Measurements from ENCODE around the gene CAD. TPM values are rescaled to one million over a fixed set of nuclear protein-coding genes. Genes with fewer than 3 reads are reported as not detected.

Gene CAD
- total RNA-seq, 1 experiment from 2014 or later: 41.5 TPM

DNA sequence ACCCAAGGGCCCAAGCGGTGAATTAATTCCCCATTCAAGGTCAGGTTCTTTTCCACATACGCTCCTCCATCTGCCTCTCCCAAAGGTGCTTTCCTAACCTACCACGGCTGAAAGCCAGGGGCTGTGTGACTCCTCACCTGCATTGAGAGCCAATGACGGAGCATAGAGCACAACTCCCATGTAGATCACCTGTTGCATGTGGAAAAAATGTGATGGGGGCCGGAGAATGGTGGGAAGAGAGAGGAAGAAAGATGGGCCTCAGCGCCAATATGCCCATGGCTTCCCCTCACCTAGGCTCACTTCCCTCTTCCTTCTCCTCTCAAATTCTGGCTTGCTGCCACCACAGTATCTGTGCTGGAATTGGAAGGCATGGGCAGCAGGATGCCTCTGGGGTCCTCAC lies 10.8 kb upstream of the CAD start:
- no peaks in the 10 kb centered on the region for H4K20me1 ChIP-seq (ENCODE audit: insufficient read depth)
- peaks cover 21% of the 10 kb centered on the region; the same call in 1 of the 2 replicates for H3K4me1 ChIP-seq (replicated peaks; ENCODE audit: insufficient read depth)
- H3K36me3 ChIP-seq (ENCODE audit: low read depth): peaks cover 22% of the 10 kb centered on the region; the same call in 1 of the 2 replicates
- ChIA-PET CTCF (no interaction called here), POLR2A (ENCODE audit: unreplicated experiment) (no interaction called here)
- TF ChIP-seq, protein P1, sequence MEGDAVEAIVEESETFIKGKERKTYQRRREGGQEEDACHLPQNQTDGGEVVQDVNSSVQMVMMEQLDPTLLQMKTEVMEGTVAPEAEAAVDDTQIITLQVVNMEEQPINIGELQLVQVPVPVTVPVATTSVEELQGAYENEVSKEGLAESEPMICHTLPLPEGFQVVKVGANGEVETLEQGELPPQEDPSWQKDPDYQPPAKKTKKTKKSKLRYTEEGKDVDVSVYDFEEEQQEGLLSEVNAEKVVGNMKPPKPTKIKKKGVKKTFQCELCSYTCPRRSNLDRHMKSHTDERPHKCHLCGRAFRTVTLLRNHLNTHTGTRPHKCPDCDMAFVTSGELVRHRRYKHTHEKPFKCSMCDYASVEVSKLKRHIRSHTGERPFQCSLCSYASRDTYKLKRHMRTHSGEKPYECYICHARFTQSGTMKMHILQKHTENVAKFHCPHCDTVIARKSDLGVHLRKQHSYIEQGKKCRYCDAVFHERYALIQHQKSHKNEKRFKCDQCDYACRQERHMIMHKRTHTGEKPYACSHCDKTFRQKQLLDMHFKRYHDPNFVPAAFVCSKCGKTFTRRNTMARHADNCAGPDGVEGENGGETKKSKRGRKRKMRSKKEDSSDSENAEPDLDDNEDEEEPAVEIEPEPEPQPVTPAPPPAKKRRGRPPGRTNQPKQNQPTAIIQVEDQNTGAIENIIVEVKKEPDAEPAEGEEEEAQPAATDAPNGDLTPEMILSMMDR (conservative IDR thresholded peaks at IDR 0.05): no peak
- TF ChIP-seq EZH2 (IDR thresholded peaks at IDR 0.05; ENCODE audit: low read depth): no peak
- peaks cover 8% of the 10 kb centered on the region; the same call in 1 of the 2 replicates for H3K79me2 ChIP-seq (ENCODE audit: low read depth)
- no peaks in the 10 kb centered on the region for H3K27me3 ChIP-seq (ENCODE audit: insufficient read depth, low read depth)
- no peak overlapping the region for H2AFZ ChIP-seq
- H3F3A ChIP-seq (ENCODE audit: insufficient read depth, low read depth): peaks cover 18% of the 10 kb centered on the region; the same call in 1 of the 2 replicates
- BruUV-seq (replicated peaks): no TSS peak
- no peak overlapping the region for H3K27ac ChIP-seq
- H3K9me3 ChIP-seq (ENCODE audit: insufficient read depth, low read depth): no peaks in the 10 kb centered on the region
- DNase-seq: no peak
- no peaks in the 10 kb centered on the region for H3K9me2 ChIP-seq (ENCODE audit: insufficient read depth)
- no peak overlapping the region for H3K4me3 ChIP-seq
- intact Hi-C loops (cut with micrococcal nuclease; ENCODE audit: unreplicated experiment): no loop called here
- H3K4me2 ChIP-seq: no peak overlapping the region

DNA sequence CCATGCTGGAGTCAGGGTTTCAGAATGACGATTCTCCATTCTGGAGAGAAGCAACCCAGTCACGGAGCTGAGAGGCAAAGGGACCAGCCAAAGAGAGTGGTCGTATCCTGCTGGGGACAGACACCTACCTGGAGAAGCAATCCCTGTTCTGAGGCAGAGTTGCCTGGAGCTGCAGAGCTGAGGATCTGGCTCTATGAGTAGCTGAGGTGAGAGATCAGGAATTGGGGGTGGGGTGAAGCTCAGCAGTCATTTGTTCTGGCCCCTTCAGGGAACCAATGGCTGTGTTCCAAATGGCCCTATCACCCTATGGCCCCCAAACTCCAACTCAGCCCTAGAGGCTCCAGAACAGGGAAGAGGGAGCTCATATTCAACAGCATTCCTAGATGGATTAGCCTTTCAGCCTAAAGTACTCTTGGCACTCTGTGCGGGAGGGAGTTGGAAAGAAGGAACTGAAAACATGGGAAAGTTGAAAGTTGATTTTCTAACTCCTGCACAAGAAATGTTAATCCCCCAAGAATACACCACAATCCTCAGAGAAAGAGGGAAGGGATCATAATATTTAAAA lies 8.6 kb upstream of the CAD start:
- no peak for DNase-seq
- peaks cover 26% of the 10 kb centered on the region; the same call in 1 of the 2 replicates for H3F3A ChIP-seq (ENCODE audit: insufficient read depth, low read depth)
- no peak overlapping the region for H3K27ac ChIP-seq
- no peaks in the 10 kb centered on the region for H3K9me2 ChIP-seq (ENCODE audit: insufficient read depth)
- no peak overlapping the region for H2AFZ ChIP-seq
- no peaks in the 10 kb centered on the region for H3K9me3 ChIP-seq (ENCODE audit: insufficient read depth, low read depth)
- no TSS peak for BruUV-seq (replicated peaks)
- H3K79me2 ChIP-seq (ENCODE audit: low read depth): peaks cover 17% of the 10 kb centered on the region
- ChIA-PET CTCF (no interaction called here), POLR2A (ENCODE audit: unreplicated experiment) (no interaction called here)
- peaks cover 27% of the 10 kb centered on the region for H3K4me1 ChIP-seq (replicated peaks; ENCODE audit: insufficient read depth)
- H3K27me3 ChIP-seq (ENCODE audit: insufficient read depth, low read depth): no peaks in the 10 kb centered on the region
- H3K4me2 ChIP-seq: peak overlapping the region; percentile 93; the same call in 1 of the 2 replicates
- intact Hi-C loops (cut with micrococcal nuclease; ENCODE audit: unreplicated experiment): no loop called here
- H3K4me3 ChIP-seq: no peak overlapping the region
- H4K20me1 ChIP-seq (ENCODE audit: insufficient read depth): no peaks in the 10 kb centered on the region
- TF ChIP-seq, protein P1 (conservative IDR thresholded peaks at IDR 0.05): no peak
- peaks cover 22% of the 10 kb centered on the region; the same call in 1 of the 2 replicates for H3K36me3 ChIP-seq (ENCODE audit: low read depth)

DNA sequence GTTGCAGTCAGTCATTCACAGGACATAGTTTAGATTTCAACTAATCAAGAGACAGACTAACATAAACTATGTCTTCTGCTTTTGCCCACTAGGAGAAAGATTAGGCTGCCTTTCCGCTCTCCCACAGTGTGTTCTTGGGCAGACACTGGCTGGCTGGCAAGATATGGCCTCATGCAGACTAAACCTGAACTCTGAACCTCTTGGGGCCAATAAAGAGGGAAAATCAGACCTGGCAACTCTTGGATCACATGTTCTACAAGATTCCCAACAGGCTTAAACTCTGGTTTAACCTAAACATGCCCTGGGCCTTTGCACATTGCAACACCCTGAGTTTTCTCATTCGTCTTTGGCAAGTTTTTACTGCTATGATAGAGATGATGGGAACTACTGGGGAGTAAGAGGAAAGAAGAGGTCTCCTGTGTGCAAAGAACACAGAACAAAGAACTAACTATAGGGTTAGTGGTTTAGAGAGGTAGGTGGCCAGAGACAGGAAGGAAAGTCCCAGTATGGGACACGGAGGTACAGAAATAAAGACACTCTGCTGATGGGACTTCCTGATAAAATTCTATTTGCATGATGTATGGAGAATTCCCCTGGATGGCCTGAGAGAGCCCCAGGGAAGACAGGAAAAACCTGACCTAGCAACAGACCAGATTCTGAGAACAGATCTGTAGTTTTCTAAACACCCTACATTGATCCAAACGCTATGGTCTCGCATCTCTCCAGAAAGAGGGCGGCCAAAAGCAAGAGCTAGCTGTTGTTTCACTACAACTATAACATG lies 7.4 kb upstream of the CAD start:
- intact Hi-C loops (cut with micrococcal nuclease; ENCODE audit: unreplicated experiment): loop anchor here (5.0 to 10.0 kb wide), 4 partner anchors 72 to 248 kb away; partner anchors contain the start of genes MPV17, PREB, PRR30 and TRIM54
- peak; percentile 41 to 84 for DNase-seq
- ChIA-PET CTCF (no interaction called here), POLR2A (ENCODE audit: unreplicated experiment) (no interaction called here)
- Histone ChIP-seq H3K27me3 (ENCODE audit: insufficient read depth, low read depth) (no peaks in the 10 kb centered on the region), H4K20me1 (ENCODE audit: insufficient read depth) (no peaks in the 10 kb centered on the region), H3K9me3 (ENCODE audit: insufficient read depth, low read depth) (no peaks in the 10 kb centered on the region), H3K4me2 (peak overlapping the region; percentile 93), H3K4me1 (replicated peaks; ENCODE audit: insufficient read depth) (peaks cover 33% of the 10 kb centered on the region), H3K79me2 (ENCODE audit: low read depth) (peaks cover 24% of the 10 kb centered on the region), H3K4me3 (peak overlapping the region; percentile 11; the same call in 1 of the 2 replicates), H3F3A (ENCODE audit: insufficient read depth, low read depth) (peaks cover 27% of the 10 kb centered on the region; the same call in 1 of the 2 replicates), H3K9me2 (ENCODE audit: insufficient read depth) (no peaks in the 10 kb centered on the region), H3K27ac (peak overlapping the region; percentile 82), H3K36me3 (ENCODE audit: low read depth) (peaks cover 22% of the 10 kb centered on the region; the same call in 1 of the 2 replicates), H2AFZ (no peak overlapping the region)
- TF ChIP-seq, protein P1 (conservative IDR thresholded peaks at IDR 0.05): no peak
- no peak for TF ChIP-seq EZH2 (IDR thresholded peaks at IDR 0.05; ENCODE audit: low read depth)
- BruUV-seq (replicated peaks): TSS peak; percentile 27
